OCI-LY3 (cell line): ENCODE data around the gene C19orf53.

Experiments
- CTCF ChIP-seq: fragments of 200-600, 300-600 bp; sonication (generic); IDR thresholded peaks from 2 replicates; pipeline ENCODE4 v1.5.1; 2014; ENCODE audit warnings: antibody characterized with exemption, low read length, low read depth
- EZH2phosphoT487 ChIP-seq: fragments of 200-600 bp; shearing (Covaris generic); IDR thresholded peaks from 2 replicates; pipeline ENCODE4 v1.6.1; 2018; ENCODE audit warnings: antibody characterized with exemption, mixed run types, low read depth

DNA sequence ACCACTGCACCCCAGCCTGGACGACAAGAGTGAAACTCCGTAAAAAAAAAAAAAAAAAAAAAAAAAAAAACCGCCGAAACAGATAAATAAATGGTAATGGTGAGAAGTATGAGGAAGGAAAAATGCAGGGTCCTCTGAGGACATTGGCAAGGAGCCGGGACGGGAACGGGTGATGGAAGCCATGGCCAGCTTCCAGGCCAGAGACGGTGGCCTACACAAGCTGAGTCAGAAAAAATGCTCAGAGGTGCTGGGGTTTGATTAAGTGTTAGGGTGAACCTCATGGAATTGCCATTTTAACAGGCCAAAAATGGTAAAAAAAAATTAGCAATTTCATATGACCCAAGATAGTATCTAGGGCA lies 20.1 kb downstream of the C19orf53 start:
- TF ChIP-seq CTCF (no peak), EZH2phosphoT487 (no peak)
